HG03439 (cell line): Measurements from ENCODE around the gene MFAP3.
"Not testable (repeated sequence)": the region's sequence is repeated elsewhere in the genome, so short reads cannot be mapped to it uniquely, and the experiment has no call there.

ENCODE experiments used
- ATAC-seq: cut with Tn5 transposase; IDR thresholded peaks from one replicate; pipeline ENCODE4 v1.9.1; 2021; ENCODE audit warnings: mild to moderate bottlenecking, moderate library complexity; ENCODE audit not compliant: unreplicated experiment

The MFAP3 gene

GRCh38 chr5:154038707-154039457, at the start of gene MFAP3, which contains the start of gene FAM114A2:
MFAP3 (plus strand) TSS chr5:154038967; CDS start chr5:154049723, 10,756 bp downstream.
FAM114A2 (minus strand) TSS chr5:154038910; CDS start chr5:154034953, 3,957 bp downstream.
- peak; percentile 99 for ATAC-seq

GRCh38 chr5:153991168-153991567, 47.6 kb upstream of the MFAP3 start:
- no peak for ATAC-seq

DNA sequence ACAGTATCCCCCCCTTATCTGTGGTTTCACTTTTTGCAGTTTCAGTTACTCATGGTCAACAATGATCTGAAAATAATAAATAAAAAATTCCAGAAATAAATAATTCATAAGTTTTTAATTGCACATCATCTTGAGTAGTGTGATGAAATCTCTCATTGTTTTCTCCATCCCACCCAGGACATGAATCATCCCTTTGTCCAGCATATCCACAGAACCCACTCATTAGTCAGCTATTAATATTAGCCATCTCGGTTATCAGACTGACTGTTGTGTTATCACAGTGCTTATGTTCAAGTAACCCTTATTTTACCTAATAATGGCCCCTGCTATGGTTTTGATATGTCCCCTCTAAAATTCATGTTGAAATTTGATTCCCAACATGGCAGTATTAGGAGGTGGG, 40.8 kb upstream of the MFAP3 start:
- no peak for ATAC-seq

DNA sequence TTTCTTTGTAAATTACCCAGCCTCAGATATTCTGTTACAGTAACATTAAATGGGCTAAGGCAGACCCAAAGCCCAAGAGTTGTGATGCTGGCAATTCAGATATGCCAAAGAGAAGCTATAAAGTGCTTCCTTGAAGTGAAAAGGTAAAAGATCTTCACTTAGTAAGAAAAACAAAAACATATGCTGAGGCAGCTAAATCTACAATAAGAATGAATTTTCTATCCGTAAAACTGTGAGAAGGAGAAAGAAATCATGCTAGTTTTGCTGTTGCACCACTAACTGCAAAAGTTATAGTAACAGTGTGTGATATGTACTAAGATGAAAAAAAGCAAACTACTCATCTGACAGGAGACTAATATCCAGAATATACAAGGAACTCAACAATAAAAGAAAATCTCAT, 40.0 kb upstream of the MFAP3 start:
- no peak for ATAC-seq

- ATAC-seq = no peak
Observed at GRCh38 chr5:153999995-154000394, 38.8 kb upstream of the MFAP3 start.

DNA sequence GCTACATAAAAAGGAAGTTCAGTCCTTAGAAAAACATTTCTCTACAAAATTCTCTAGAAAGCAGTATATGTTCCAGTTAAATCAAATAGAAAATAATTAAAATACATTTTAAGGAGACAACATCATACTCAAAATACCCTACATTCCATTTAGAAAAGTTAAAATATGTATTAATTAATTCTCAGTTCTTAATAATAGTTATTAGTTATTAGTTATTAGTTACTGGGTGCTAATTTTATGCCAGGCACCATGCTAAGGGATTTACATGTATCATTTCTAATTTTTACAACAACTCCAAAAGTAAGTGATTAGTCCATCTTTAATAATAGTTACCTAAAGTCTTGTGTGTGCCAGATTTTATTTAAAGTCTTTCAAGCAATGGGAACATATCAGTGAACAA, 38.1 kb upstream of the MFAP3 start:
- no peak for ATAC-seq

DNA sequence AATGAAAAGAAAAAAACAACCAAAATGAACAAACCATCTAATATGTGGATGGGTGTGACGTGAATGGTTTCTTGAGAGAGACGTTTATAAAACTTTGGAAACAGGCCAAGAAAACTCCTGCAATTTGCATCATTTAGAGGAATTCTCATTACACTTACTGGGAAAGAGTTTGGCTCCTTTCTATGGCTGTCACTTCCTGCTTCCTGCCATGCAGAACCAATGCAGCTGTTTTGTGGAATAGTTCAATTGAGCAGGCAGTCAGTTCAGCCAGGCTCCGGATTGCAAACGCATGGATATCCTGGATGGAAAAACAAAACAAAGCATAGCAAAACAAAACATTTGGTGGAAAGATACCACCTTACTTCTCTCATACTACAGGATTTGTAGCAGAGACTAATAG, 36.7 kb upstream of the MFAP3 start:
- ATAC-seq = no peak

- ATAC-seq = no peak
Observed at GRCh38 chr5:154002511-154003020, 36.2 kb upstream of the MFAP3 start.

DNA sequence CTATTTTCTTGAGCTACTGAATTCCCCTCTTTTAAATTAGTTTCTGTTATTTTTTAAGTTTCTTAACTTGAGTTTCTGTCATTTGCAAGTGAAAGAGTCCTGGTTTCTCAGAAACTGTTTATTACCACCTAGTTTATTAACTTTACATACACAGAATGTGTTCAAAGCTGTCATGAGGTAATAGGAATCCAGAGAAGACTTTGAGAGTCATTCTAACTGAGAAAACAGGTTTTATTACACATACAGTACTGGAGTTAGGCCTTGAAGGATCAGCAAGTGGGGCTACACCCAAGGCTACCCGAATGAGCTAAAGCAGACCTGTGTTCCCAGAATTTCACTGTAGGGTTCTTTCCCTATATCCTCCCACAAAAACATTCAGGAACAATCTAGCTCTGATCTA, 33.1 kb upstream of the MFAP3 start:
- no peak for ATAC-seq

DNA sequence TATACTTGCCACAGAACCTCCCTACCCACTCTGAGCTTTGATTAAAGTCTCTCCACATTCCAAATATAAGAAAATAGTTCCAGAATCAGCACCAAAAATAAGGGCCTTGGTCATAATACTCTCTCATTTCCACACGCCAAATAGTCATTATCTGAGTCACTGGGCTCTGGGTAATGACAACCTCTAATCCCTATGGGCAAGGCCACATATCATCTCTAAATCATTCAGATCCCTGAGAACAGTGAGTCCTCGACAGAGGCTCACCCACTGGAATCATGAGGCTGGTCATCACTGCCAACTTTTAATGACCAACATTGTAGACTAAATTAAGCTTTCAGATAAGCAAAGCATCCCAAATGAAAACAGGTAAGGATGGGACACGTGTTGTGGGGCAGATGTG, 28.1 kb upstream of the MFAP3 start:
- no peak for ATAC-seq

DNA sequence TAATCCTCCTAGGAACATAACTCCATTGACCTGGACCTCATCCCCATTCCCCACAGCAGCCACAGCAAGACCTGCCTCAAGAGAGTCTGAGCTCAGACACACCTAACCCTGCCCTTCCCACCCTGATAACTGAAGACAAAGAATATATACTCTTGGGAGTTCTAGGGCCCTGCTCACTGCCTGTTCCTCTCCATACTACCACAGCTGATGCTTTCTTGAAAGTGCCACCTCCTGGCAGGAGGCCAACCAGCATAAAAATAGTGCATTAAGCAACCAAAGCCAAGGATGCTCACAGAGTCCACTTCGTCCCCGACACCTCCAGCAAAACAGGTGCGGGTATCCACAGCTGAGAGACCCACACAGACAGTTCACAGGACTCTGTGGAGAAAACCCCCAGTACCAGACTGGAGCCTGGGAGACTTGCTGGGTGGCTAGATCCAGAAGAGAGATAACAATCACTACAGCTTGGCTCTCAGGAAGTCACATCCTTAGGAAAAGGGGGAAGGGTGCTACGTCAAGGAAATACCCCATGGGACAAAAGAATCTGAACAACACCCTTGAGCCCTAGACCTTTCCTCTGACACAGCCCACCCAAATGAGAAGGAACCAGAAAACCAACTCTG, 23.6 kb upstream of the MFAP3 start:
- ATAC-seq = no peak

DNA sequence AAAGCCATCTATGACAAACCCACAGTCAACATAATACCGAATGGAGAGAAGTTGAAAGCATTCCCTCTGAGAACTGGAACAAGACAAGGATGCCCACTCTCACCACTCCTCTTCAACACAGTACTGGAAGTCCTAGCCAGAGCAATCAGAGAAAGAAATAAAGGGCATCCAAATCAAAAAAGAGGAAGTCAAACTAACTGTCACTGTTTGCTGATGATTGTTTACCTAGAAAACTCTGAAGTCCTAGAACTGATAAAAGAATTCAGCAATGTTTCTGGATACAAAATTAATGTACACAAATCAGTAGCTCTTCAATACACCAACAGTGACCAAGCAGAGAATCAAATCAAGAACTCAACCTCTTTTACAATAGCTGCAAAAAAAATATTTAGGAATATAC, 19.8 kb upstream of the MFAP3 start:
- not testable (repeated sequence) for ATAC-seq

DNA sequence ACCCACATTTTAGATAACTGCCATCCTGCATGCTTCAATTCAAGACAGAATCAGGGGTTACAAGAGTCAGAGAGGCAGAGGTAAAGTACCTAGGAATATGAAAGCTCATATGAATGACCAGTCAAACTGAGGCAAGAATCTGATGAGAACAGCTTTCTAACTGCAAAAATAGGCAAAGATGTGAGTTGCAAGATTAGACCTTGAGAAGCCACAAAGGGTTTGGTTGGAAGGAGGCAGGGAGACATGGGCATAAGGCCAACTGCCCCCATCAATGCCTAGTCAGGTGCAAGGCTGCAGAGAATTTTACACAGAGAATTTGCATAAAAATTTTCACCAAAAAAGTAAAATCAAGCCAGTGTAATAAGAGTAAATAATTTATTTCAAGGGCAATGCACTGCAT, 12.8 kb upstream of the MFAP3 start:
- ATAC-seq = no peak

- ATAC-seq = no peak
Observed at GRCh38 chr5:154031937-154032489, 6.8 kb upstream of the MFAP3 start.

GRCh38 chr5:154034944-154035343, 3.8 kb upstream of the MFAP3 start:
- ATAC-seq = no peak

DNA sequence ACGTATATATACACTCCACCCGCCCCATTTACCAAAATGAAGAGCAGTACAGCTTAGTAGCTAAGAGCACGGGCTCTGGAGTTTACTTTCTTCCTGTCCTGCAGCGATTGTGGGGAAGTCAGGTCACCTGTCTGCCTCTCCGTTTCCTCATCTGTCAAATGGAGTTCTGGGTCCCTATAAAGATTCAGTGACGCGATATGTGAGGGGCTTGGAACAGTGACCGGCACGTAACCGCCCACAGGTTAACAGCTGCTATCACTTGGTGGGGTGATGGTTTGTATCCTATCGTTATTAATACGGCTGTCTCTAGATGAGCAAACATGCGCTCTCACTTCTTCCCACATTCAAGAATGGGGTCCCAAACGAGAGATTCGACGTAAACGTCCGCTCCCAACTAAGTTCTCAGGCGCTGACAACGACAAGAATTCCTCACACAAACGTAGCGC, 483 bp upstream of the MFAP3 start:
- peak; percentile 63 for ATAC-seq

DNA sequence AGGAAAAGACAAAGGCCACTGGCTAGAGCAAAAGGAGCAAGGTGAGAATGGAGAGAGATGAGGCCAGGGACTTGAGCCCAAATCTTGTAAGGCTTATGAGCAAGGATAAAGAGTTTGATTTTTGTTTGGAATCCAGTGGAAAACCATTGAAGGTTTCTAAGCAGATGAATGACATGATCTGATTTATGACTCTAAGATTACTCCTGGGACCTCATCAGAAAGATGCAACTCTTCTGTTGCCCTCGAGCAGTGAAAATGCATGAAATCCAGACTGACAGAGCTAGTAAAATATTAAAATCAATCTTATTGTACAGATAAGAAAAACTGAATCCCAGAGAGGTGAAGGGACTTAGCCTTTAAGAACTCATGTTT, 677 bp downstream of the MFAP3 start:
- no peak for ATAC-seq

GRCh38 chr5:154042766-154043165, 4.0 kb downstream of the MFAP3 start:
- ATAC-seq = no peak

DNA sequence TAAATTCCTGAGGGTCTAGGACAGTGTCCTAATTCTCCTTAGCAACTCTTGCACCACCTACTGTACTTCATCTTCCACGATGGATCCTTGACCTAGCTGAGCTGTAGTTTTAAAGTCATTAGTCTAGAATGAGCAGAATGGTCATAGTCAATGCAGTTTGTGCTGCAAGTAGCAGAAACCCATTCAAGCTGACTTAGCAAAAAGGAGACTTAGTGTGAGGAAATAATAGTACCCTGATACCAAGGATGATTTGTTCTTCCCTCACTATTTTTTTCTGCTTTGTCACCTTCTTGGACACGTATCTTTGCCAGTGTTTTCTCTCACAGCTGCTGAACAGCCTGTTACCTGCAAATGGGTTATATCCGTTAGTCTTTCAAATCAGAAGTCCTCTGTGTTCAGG, 5.3 kb downstream of the MFAP3 start:
- ATAC-seq = no peak

DNA sequence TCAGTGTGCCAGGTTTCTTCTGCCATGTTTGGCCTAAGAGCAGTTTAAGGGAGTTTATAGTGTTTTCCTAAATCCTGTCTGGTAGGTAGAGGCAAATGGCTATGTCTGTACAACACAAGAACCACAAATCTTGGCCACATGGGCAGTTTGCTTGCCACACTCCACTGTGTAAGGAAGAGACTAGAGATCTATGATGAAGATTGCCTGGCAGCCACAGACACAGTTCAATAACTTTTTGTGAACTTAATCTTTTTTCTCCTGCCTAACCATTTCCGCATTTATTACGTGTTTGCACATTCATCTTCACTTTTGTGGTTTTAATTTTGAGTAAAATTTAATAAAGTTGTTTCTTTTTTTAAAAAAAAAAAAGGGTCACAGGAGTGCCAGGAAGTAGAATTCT, 5.8 kb downstream of the MFAP3 start:
- ATAC-seq = no peak

- no peak for ATAC-seq
Observed at GRCh38 chr5:154046486-154046885, 7.7 kb downstream of the MFAP3 start.

GRCh38 chr5:154047324-154047723, 8.6 kb downstream of the MFAP3 start:
- ATAC-seq = no peak
